Measurements from ENCODE around the gene PER3.

Gene PER3

GRCh38 chr1:7783826-7784491 lies at the start of gene PER3:
PER3 (plus strand) TSS chr1:7784291; CDS start chr1:7784878, 587 bp downstream.
- peak; percentile 81 for DNase-seq

GRCh38 chr1:7738044-7738443 lies 46.0 kb upstream of the PER3 start:
- no peak for DNase-seq

DNA sequence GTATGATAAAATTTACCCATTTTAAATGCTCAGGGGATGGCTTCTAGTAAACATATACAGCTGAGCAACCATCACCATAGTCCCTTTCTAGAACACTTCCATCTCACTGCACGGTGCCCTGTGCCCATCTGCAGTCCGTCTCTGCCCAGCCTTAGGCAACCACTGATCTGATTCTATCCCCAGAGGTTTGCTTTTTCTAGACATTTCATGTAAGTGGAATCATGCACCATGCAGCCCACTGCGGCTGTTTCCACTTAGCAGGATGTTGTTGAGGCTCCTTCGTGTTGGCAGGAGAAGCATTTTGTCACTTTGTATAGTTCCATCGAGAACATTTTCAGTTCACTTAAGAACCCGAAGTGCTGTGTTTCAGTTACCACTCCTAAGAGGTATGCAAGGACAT lies 40.7 kb upstream of the PER3 start:
- DNase-seq = no peak

GRCh38 chr1:7744882-7745281 lies 39.2 kb upstream of the PER3 start:
- DNase-seq = no peak

GRCh38 chr1:7745783-7746182 lies 38.3 kb upstream of the PER3 start:
- no peak for DNase-seq

GRCh38 chr1:7747605-7748004 lies 36.5 kb upstream of the PER3 start:
- DNase-seq = no peak

GRCh38 chr1:7749126-7749525 lies 35.0 kb upstream of the PER3 start:
- no peak for DNase-seq

- DNase-seq = no peak
Measured at GRCh38 chr1:7751174-7751573, 32.9 kb upstream of the PER3 start.

DNA sequence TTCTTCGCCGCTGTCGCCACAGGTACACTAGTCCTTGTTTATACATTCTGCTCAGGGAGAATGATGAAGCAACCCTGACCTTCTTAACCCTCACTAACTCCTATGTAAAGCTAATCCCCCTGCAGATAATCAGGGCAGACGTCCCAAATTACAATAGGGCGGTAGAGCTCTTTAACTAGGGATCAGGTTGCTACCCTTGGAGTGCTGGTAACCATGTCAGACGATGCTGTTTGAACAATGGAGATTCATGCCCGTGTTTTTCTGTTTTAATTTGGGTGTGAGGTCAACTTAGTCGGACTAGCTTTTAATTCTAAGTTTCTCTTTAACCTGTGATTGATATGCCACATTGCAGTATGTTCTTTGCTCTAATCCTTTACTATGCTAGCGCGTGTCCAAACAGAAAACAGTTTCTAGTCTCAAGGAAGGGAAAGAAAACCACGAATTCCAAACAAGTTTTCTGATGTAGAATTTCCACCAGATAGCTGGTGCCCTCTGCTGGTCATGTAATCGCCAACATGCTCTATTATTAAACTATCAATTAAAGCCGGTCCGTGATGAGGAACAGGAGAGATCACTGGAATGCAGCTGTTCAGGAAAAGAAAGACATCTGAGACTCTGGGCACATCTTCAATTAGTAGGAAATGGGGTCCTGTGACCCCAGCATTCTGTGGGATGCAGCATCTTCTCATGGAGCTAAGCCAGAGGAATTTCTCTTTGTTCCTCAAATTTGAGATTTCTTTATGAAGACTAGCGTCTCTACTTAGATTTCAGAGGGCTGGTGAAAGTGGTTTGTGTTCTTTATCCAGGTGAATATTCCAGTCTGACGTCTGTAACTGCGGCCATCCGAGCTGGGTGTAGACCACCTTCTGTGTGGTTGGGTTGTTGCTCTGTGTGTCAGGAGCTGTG lies 31.3 kb upstream of the PER3 start:
- peak; percentile 63 for DNase-seq

DNA sequence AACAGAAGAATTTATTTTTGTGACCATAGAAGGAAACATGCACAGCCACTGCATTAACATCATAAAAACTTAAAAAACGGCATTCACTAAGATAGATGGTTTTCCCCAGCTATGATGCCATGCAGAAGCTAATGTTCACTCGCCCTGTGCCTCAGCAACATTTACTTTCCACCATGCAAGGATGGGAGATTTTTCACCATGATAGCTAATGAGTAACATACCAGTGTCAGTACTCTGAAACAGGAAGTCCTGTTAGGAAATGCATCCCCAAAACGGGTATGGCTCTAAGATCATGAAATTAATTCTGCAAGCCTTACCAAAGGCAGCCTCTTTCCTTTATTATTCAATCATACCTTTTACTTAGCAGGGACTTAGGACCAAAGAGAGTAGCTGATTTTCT lies 30.4 kb upstream of the PER3 start:
- DNase-seq = no peak

- DNase-seq = no peak
Measured at GRCh38 chr1:7754234-7754633, 29.9 kb upstream of the PER3 start.

- no peak for DNase-seq
Measured at GRCh38 chr1:7755448-7755847, 28.6 kb upstream of the PER3 start.

- DNase-seq = no peak
Measured at GRCh38 chr1:7760245-7760644, 23.8 kb upstream of the PER3 start.

DNA sequence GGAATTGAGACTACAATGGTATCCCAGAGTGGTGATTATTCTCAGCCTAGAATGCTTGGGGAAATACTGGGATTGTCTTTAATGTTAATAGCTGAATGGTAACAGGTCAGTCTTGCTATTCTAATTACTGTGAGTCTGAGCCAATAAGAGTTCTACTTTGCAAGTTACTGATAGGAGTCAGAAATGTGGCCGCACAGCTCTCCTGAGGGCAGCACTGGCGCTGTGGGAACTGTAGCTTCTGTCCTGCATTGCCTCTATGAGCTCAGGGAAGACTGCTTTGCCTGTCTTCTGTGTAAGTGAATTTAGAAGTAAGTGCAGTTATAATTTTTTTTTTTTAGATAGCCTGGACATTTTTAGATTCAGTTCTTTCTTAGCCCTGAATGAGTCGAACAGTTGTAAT lies 23.0 kb upstream of the PER3 start:
- no peak for DNase-seq

DNA sequence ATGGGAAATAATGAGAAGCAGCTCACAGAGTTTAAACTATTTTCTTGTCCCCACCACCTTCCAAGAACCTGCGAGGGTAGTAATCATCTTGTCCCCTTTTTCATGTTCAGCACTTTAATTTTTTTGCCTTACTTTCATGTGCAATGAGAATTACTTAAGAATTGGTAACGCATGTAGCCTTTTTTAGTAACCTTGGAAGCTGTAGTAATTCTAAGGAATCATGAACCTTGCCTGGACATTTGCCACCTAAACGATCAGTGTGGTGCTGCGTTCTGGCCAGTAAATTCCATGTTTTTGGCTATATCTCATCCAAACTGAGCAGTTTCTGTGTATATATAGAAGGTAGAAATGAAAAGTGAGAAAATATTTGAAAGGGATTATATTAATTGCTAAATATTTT lies 16.9 kb upstream of the PER3 start:
- no peak for DNase-seq

GRCh38 chr1:7768583-7768982 lies 15.5 kb upstream of the PER3 start:
- DNase-seq = no peak

DNA sequence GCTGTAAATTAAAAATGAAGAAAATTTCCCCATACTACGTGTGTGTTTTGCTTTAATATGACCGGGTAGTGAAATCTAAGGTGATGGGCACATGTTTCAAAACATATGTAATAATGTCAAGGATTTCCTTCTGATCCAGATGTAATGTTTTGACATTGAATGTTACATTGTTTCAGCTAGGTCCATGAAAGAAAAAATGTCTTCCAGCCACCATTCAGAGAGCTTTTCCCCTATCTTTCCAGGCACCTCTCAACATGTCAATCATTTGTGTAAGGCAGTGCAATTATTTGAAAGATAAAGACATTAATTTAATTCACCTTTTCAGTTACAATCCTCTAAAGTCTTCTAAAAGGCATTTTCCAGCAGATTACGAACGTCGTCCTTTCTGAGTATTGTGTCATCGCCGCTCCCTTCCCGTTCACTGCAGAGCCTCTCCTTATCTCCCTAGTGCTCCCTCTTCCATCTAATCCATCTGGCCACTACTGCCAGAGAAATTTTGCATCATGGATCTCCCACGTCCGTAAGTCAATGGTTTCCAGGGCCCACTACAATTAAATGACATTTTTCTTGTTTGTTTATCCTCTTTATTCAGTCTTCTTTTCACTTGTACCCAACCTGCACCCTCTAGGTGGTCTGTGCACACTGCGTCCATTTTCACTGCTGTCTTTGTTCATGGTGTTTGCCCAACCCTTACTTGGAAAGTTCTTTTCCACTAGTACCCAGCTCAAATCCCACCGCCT lies 14.2 kb upstream of the PER3 start:
- DNase-seq = no peak

GRCh38 chr1:7770669-7770996 lies 13.5 kb upstream of the PER3 start:
- DNase-seq = no peak

- no peak for DNase-seq
Measured at GRCh38 chr1:7770997-7771822, 12.9 kb upstream of the PER3 start, which contains the start of gene VAMP3. VAMP3 (plus strand) TSS chr1:7771296; CDS start chr1:7771384, 88 bp downstream.

- DNase-seq = no peak
Measured at GRCh38 chr1:7771823-7772299, 12.2 kb upstream of the PER3 start.

GRCh38 chr1:7777591-7777990 lies 6.5 kb upstream of the PER3 start:
- no peak for DNase-seq

DNA sequence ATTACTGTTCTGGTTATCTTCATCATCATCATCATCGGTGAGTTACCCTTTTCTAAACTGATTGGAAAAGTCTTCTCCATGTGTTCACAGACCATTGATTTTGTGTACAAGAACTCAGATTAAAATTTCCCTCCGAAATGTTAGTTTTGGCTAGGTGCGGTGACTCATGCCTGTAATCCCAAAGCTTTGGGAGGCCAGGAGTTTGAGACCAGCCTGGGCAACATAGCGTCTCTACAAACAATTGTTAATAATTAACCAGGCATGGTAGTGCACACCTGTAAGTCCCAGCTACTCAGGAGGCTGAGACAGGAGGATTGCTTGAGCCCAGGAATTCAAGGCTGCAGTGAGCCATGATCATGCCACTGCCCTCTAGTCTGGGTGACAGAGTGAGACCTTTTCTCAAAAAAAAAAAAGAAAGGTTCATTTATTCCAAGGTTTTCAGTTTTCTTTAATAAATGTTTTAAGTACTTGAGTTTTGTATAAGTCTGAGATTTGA lies 5.9 kb upstream of the PER3 start:
- no peak for DNase-seq
